ENCODE data around the gene ZSCAN26.

- TF ChIP-seq EZH2 (IDR thresholded peaks at IDR 0.05; ENCODE audit: insufficient read depth, poor library complexity, severe bottlenecking), result no peak
- no peak for TF ChIP-seq EZH2phosphoT487 (IDR thresholded peaks at IDR 0.05; ENCODE audit: insufficient read depth, low read depth)
Observed at GRCh38 chr6:28225056-28225834, 41.7 kb upstream of the ZSCAN26 start, which contains the start of gene ZSCAN9.

All from GM23248 (cell line).